ENCODE measurements around the gene TENM4.

- no peak for TF ChIP-seq CTCF (IDR thresholded peaks at IDR 0.05)
- no peak for TF ChIP-seq POLR2A (IDR thresholded peaks at IDR 0.05)
These were observed 583.1 kb downstream of the TENM4 start for GRCh38 chr11:78857688-78858087.

Data from Peyer's patch (tissue), 4 donors.